Stimulated activated CD8-positive, alpha-beta memory T cell treated with anti-CD3 and anti-CD28 coated beads, Interleukin-2, amount 100 ng/mL, for 48 hours (primary cell): ENCODE data around the gene SYNGR3.
"Not testable (repeated sequence)": the region's sequence is repeated elsewhere in the genome, so short reads cannot be mapped to it uniquely, and the experiment has no call there.

ENCODE experiments used
- DNase-seq, 2 donors: peaks; one replicate each; pipeline ENCODE4 v3.0.0-alpha.2; 2020; ENCODE audit warnings: low read depth in 2 of 2

SYNGR3 gene

DNA sequence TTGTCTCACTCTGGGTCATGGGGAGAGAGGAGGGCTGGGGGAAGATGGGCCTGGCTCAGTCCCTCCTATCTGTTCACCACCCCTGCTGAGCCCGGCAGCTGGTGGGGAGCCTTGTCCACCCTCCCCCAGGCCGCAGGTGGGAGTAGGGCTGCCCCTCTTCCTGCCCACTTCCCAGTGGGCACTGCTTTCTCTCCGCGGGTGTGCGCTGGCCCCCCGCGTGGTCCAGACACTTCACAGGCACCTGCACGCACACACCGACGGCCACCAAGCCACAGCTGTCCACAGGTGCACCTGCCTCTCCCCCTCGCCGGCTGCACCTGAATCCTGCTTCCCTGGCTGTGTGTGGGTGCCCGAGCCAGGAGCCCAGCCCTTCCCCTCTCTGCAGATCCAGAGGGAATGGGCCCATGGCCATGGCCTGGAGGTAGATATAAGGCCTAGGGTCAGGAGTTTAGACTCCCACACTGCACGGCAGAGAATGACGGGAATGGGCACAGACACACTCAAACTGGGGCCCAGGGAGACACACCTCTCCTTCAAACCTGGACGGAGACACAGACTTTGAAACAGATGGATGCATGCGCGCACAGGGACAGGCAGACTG is 39.0 kb downstream of the SYNGR3 start:
- DNase-seq: no peak

DNA sequence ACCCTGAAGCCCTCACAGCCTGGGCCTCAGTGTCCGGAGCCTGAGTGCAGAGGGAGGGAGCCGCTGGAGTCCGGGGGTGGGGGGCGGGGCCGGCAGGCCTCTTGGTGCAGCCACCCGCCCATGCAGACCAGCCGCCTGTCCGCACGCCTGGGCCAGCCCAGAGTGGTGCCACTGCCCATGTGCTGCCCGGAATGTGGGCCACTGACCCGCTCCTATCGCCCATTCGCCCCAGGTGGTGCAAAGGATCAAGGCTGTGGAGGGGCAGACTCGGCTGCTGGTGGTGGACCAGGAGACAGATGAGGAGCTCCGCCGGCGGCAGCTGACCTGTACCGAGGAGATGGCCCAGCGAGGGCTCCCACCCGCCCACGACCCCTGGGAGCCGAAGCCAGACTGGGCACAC is 39.6 kb downstream of the SYNGR3 start:
- DNase-seq: no peak

DNA sequence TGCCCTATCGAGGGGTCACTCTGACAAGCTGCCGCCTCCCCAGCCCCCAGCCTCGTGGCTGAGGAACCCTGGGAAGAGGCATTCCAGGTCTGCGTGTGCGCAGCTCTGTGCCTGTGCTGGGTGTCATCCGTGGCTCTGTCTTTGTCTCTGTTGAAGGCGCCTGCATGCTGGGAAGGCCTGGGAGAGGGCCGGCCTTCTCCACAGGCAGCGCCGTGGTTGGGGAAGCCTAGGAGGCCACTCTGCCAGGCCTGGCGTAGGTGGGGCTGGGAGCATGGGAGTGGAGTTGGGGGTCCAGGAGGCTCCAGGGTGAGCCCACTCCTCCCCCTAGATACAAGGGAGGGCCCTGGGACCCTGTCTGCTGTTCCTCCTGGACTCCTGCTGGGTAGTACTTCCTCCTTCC is 40.3 kb downstream of the SYNGR3 start:
- no peak for DNase-seq

DNA sequence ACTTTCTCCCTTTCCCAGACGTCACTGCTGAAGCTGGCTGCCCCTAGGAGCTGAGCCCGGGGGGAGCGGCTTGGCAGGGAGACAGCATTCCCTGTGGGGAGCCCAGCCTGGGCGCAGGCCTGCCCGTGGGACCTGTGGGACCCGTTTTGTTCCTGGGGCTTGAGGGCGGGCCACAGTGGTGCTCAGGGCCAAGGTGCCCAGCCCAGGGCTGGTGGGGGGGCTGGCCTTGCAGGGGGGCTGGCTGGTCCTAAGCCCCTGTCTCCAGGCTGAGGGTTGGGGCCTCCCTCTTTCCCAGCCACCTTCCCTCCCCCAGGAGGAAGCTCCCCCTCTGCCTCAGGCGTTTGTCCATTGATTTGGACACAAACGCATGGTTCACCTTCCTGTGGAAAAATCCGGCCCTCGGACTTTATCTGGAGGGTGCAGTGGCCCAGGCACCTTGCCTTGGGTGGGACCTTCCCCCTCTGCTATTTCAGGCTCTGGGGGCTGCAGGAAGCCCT is 41.4 kb downstream of the SYNGR3 start:
- no peak for DNase-seq

DNA sequence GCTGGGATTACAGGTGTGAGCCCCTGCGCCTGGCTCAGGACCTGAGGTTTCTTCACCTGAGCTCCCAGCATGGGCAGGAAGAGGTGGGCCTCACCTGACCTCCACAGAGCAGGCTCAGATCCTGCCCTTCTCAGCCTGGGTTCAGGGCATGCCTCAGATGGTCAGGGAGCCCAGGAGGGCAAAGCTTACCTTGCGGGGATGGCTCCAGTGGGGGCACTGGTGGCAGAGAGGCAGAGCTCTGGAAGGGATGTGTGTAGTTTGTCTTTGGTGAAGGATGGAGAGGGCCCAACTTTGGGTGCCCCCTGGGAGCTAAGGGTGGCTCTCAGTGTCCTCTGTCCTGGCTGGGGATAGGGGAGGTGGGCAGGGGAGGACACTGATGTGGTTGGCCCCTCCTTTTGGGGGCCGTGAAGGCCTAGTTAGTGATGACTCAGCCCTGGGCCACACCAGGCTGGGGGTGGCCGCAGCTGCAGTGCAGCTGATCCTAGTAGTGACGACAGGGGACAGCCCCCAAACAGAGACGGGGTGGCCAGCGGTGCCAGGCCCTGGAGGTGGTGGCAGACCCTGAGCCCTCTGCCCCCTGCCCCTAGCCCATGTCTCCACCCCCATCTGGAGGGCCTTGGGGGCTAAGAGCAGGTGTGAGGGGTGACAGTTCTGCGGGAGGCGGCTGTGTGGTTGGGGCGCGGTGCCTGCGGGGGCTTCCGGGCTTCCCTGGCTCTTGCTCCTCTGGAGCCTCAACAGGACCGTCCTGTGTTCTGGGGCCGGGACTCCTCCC is 42.7 kb downstream of the SYNGR3 start:
- DNase-seq: no peak

DNA sequence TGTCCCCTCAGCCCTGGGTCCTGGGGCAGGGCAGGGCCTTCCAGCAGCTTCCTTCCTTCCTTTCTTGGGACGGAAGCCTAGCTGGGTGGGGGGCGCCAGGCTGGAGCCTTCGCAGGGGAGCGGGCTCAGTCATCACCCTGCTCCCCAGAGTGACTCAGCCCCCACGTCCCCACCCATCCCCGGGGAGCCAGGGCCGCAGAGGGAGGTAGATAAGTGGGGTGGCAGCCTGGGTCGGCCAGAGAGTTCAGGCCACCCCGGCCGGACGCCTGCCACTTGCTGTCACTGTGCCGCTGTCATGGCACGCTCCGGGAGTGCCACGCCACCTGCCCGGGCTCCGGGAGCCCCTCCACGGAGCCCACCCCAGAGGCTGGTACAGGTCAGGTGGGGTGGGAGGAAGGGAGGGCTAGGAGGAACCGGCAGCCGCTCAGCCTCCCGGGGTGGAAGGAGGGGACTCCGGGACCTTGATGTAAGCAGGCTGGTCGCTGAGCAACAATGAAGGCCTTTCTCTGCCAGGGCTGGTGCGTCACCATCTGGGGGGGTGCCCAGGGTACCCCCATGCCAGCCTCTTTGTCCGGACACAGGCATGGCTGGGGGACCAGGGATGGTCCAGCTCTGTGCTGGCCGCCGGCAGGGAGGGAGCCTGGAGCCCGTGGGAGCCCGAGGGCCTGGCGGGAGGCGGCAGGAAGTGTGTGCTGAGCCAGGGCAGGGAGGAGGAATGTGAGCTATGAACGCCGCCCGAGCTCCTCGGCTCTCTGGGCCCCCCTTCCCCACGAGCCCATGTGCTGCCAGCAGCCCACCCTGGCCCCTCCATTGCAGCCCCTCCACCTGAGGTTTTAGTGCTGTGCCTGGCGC is 43.5 kb downstream of the SYNGR3 start:
- DNase-seq: no peak

DNA sequence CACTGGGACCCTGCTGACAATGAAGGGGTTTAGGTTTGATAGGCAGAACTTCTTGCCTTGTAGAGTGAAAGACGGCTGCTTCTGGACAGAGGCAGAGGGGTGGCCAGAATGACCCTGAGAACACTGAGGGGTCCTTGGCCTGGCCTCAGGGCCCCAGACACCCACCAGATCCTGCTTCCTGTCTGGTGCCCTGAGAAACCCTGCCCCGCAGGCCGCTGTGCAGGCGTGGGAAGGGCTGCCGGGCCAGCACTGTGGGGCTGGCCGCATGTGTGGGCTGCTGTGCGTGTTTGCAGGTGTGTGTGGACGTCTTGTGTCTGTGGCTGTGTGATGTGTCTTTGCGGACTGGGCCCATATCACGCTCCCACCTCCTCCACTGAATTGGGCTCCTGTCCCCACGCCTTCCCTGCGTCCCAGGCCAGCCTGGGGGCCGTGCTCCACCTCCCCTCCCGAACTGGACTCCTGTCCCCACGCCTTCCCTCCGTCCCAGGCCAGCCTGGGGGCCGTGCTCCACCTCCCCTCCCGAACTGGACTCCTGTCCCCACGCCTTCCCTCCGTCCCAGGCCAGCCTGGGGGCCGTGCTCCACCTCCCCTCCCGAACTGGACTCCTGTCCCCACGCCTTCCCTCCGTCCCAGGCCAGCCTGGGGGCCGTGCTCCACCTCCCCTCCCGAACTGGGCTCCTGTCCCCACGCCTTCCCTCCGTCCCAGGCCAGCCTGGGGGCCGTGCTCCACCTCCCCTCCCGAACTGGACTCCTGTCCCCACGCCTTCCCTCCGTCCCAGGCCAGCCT is 44.3 kb downstream of the SYNGR3 start:
- DNase-seq: not testable (repeated sequence)

DNA sequence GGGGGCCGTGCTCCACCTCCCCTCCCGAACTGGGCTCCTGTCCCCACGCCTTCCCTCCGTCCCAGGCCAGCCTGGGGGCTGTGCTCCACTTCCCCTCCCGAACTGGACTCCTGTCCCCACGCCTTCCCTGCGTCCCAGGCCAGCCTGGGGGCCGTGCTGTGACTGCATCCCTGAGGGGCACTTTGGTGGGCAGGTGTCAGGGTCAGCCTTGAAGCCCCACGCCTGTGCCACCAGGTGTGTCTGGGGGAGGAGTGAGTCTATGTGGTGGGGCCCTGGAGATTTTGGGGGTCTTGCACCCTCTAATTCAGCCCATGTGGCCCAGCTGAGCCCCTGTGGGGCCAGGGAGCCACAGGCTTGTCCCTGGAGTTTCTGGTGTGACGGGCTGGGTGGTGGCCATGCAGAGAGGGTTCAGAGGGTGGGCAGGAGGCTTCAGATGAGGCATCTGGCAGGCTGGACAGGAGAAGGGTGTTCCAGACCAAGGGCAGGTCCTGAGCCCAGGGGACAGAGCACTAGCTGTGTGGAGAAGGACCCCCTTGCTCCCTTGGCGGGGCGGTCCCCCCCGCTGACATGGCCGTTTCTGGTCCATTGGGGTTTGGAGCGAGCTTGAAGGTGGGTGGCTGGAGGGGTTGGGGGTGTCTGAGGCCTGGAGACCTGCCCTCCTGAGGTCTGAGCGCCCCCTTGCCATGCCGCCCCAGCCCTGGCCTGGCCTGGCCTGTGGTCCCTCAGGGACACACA is 45.1 kb downstream of the SYNGR3 start:
- no peak for DNase-seq

DNA sequence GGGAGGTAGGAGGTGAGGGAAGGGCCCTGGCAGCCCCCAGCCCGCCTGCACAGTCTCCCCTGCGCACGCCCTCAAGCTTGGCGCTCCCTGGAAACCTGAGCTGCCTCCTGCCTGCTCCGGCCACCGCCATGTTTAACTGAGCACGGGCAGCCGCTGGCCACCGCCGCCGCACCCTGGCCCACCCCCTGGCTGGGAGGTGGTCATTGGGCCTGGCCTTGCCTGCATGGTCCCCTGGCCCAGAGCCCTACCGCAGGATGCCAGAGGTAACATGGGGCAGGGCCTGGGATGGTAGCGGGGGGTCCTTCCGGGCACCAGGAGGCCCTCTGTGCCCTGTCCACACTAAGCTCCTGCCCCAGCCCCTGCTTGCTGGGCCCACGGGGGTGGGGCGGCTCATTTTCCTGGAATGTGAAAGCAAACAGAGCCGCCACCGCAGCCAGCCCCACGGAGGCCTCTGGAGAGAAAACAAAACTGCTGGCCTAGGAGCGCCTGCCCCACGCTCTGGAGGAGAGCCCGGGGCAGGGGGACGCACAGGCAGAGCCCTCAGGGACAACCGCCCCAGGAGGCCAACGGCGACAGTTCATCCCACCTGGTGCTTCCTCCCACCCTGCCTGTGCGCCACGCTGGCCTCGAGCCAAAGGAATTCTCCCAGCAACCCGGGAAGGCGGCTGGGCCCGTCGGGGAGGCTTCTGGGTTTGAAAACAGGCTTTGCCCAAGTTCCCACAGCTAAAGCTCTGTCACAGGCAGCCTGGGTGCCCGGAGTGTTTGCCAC is 45.8 kb downstream of the SYNGR3 start:
- DNase-seq: no peak

DNA sequence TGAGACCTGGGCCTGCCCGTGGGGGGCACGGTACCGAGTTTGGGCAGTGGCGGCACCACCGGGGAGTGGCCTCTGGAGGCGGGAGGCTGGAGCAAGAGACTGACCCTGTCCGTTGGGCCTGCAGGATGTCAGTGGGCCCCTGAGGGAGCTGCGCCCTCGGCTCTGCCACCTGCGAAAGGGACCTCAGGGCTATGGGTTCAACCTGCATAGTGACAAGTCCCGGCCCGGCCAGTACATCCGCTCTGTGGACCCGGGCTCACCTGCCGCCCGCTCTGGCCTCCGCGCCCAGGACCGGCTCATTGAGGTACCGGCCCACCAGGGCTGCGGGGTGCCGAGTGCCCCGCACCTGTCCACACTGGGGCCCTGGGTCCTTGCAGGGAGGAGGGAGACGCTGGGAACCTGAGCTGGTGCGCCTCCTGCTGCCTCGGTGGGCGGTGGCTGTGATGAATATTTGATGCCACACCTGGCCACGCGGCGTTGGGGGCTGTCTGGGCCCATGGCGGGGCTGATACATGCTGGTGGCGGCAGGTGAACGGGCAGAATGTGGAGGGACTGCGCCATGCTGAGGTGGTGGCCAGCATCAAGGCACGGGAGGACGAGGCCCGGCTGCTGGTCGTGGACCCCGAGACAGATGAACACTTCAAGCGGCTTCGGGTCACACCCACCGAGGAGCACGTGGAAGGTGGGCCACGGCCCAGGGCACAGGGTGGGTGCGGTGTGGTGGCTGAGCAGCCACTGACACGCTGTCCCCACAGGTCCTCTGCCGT is 46.6 kb downstream of the SYNGR3 start:
- DNase-seq: no peak

DNA sequence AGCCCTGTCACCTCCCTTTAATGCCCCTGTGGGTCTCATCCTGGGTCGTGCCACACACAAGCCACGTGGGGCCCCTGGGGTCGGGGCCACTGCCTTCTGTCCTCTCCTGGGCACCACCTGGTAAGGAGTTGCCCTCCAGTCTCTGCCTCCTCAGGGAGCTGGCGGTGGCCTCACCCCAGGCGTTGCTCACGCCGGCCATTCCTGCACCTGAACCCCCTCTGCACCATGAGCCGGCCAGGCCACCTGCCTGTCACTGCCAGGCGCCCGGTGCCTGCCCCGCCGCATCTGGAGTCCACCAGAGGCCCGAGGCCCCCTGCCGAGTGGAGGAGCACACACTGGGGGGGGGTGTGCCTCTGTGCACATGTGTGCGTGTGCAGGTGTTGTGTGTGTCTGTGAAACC is 47.3 kb downstream of the SYNGR3 start:
- no peak for DNase-seq

DNA sequence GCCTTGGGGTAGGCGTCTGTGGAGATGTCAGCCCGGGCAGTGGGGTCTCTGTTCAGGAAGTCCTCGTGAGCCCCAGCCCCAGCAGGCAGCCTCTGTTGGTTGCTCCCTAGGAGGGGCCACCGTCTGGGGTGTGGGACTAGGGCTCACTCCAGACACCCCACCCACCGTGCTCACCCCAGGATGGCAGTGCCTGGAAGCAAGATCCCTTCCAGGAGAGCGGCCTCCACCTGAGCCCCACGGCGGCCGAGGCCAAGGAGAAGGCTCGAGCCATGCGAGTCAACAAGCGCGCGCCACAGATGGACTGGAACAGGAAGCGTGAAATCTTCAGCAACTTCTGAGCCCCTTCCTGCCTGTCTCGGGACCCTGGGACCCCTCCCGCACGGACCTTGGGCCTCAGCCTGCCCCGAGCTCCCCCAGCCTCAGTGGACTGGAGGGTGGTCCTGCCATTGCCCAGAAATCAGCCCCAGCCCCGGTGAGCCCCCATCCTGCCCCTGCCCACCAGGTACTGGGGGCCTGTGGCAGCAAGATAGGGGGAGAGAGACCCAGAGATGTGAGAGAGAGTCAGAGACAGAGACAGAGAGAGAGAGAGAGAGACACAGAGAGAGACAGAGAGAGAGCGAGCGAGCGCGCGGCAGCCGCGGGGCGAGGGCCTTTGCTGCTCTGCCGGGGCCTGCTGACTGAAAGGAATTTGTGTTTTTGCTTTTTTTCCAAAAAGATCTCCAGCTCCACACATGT is 48.0 kb downstream of the SYNGR3 start:
- no peak for DNase-seq

DNA sequence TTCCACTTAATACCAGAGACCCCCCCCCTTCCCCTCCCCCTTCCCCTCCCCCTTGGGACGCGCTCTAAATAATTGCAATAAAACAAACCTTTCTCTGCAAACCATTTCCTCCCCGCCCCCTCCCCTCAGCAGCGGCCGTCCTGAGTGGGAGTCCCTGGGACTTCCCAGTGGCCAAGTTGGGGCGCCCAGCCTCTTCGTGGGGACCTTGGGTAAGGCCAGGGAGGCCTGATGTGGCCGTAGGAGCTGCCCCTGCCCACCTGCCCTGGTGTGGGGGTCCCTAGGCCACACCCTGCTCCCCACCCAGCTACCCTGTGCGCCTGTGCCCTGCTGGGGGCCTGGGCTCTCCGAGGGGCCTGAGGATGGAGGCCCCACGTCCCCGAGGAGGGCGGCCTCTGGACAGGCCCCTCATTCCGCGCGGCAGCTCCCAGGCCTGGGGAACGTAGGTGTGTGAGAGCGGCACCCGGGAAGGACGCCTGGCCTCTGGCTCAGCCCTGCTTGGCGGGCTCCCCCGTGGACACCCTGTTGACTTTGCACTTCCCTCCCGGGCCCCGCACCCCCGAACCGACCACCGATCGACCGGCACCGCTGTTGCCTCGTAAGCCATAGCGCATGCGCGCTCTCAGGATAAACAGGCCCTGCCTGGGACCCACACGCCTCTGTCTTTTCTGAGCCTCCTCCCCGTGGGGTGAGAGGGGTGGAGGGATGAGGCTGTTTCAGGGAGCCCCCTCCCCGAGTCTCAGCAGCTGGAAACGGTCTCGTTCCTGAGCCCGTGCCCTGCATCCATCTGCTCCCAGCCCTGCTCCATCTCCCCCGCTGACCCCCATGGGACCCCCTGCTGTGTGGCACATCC is 48.8 kb downstream of the SYNGR3 start:
- DNase-seq: no peak

DNA sequence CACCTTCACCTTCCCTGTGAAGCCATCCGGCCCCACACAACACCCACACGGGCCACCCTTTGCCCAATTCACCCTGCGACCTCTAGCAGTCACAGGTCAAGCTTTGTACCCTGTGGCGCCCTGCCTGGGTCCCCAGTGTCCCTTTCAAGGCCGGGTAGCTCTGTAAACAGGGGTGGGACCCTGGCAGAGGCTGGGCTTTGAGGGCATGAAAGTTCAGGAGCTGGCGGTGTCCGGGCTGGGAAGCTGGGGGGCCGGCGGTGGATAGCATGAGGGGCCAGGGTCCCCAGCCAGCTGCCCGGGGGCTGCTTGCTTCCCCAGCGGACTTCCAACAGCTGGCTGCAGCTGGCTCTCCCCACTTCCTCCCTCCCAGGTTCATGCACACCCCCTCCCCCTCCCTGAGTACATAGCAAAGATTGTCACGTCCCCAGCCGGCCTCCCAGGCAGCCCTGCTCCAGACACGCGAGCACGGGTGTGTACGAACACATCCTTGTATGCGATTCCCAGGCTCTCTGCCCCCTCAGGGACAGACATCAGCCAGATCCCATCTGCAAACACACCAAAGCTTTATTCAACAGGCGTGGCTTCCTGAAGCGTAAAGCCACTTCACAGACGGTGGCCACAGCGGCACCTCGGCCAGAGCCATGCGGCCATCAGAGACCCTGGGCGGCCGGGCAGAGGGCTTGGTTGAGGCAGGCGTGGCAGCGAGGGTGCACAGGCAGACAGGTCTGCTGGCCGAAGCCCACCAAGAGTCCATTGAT is 49.7 kb downstream of the SYNGR3 start:
- DNase-seq: no peak

DNA sequence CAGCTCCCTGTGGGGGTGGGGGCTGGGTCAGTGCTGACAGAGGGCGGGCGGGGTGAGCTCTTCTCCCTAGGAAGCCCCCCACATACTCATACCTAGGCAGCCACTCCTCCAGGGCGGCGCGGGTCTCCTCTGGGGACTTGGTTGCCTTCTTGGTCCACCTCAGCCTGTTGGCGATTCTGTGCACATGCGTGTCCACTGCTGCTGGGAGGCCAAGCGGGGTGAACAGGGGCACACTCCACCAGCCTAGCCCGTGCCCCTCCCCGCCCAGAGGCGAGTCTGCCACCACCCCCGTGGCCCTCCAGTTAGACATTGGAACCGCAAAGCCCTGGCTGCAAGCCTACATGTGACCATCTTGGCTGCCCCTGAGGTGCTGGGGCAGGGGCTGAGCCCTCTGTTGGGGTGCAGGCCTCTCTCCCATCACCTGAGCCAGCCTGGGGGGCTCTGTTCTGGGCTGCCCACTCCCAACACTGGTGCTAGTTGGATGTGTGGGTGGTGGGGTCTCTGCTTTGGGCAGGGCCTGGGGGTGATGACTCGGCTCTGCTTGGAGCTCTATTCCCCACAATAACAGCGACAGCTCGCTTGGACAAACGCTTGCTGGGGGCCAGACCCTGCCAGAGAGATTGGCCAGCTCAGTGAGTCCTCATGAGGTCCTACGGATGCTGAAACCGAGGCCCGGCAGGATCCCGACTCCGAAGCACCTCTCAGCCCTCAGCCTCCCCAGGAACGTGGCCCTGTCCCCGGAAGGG is 50.4 kb downstream of the SYNGR3 start:
- DNase-seq: no peak

DNA sequence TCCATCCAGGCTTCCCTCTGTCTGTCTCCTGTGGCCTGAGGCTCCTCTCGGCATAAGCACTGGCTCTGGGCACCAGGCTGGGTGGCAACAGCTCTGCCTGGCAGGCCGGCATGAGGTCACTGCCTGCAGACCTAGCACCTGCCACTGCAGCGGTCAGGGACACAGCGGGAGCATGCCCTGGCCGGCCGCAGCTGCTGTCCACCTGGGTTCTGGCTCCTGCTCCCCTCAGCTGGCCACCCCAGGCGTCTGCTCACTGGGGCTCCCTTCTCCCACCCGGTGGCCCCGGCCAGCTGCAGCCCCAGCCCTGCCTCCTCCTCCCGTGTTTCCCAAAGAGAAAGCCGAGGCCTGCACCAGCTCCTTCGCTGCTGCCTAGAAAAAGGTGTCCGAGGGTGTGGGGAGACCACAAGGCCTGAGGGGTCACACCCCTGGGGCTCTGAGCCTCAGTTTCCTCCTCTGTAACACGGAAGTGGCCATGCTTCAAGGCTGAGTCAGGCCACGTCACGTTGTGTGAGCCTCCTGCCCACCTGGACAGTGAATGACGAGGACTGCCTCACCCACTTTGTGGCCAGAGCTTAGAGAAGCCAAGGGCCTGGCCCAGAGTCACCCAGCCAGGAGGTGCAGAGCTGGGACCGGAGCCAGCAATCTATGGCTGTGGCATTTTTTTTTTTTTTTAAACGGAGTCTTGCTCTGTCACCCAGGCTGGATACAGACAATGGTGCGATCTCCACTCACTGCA is 51.2 kb downstream of the SYNGR3 start:
- no peak for DNase-seq
